ENCODE data around the gene RAB3IL1.

DNA sequence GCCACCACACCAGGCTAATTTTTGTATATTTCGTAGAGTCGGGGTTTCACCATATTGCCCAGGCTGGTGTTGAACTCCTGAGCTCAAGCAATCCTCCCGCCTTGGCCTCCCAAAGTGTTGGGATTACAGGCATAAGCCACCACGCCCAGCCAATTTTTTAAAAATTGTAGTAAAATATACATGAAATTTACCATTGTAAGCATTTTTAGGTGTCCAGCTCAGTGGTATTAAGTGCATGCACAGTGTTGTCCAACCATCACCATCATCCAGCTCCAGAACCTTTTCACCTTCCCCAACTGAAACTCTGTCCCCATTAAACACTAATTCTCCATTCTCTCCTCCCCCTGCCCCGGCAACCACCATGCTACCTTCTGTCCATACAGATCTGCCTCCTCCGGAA lies 34.5 kb downstream of the RAB3IL1 start:
- no peak for TF ChIP-seq POLR2A (IDR thresholded peaks at IDR 0.05; ENCODE audit: low read length)
- TF ChIP-seq GATA1 (IDR thresholded peaks at IDR 0.05; ENCODE audit: low read depth, low read length) = no peak

Measured in erythroblast (primary cell).